Measurements from ENCODE around the gene C22orf39.

- TF ChIP-seq CTCF (IDR thresholded peaks at IDR 0.05) (no peak), POLR2A (IDR thresholded peaks at IDR 0.05) (no peak)
Observed at GRCh38 chr22:19480789-19481188, 33.3 kb upstream of the C22orf39 start.
